Endothelial cell of umbilical vein (primary cell): Measurements from ENCODE around the gene DCDC1. TPM values are rescaled to one million over a fixed set of nuclear protein-coding genes. Genes with fewer than 3 reads are reported as not detected.

Experiments used
- BruUV-seq: library from RNA; stranded (reverse); fragments of 400-500 nt; replicated peaks from 2 replicates; lab custom pipeline; 2021; lab: Mats Ljungman, UMichigan
- CTCF ChIA-PET: fragments of 300-600, 350-600 bp; sonication (Branson Sonifier 250); formaldehyde crosslinking; loops from one replicate; lab custom pipeline; 2021; ENCODE audit warnings: antibody characterized with exemption, inconsistent platforms; lab: Charles Lee
- POLR2A ChIA-PET: fragments of 300-600, 350-600 bp; sonication (Branson Sonifier 250); formaldehyde crosslinking; loops from one replicate; lab custom pipeline; 2021; ENCODE audit warnings: antibody characterized with exemption, inconsistent platforms; lab: Charles Lee
- DNase-seq: peaks from one replicate; pipeline ENCODE4 v3.0.0-alpha.2; 2011; ENCODE audit warnings: low read depth, low spot score
- FAIRE-seq: peaks from 2 replicates; lab custom pipeline; 2011; peaks lifted over from hg19 to GRCh38; lab: Jason Lieb, UNC
- H2AFZ ChIP-seq: 2 replicates; pipeline ENCODE4 v1.6.0; 2012; ENCODE audit warnings: low read depth, low read length, control low read depth, inconsistent platforms
- H3K27ac ChIP-seq: 2 replicates; pipeline ENCODE4 v1.5.1; 2011; ENCODE audit warnings: low read depth, mild to moderate bottlenecking, control low read depth, low read length, moderate library complexity; ENCODE audit not compliant: insufficient read depth
- H3K27me3 ChIP-seq, 2 experiments: 2 replicates each; pipeline versions ENCODE4 v1.6.0 to v1.6.1; 2011; ENCODE audit warnings: low read length in 2 of 2, mixed read lengths in 1 of 2; ENCODE audit not compliant: control insufficient read depth in 2 of 2, insufficient read depth in 2 of 2
- H3K36me3 ChIP-seq, 2 experiments: 2 replicates in 1 of 2; 3 replicates in 1 of 2; pipeline ENCODE4 v1.5.1; 2011; ENCODE audit warnings: low read length in 2 of 2, mild to moderate bottlenecking in 1 of 2, moderate library complexity in 1 of 2; ENCODE audit not compliant: control insufficient read depth in 2 of 2, insufficient read depth in 2 of 2; ENCODE audit errors: extremely low read depth in 1 of 2
- H3K4me1 ChIP-seq: 3 replicates; pipeline ENCODE4 v1.5.1; 2011; ENCODE audit warnings: mild to moderate bottlenecking, low read length; ENCODE audit not compliant: control insufficient read depth, insufficient read depth; ENCODE audit errors: extremely low read depth
- H3K4me2 ChIP-seq: 2 replicates; pipeline ENCODE4 v1.6.1; 2011; ENCODE audit warnings: low read length, control low read depth, mixed read lengths; ENCODE audit not compliant: insufficient read depth
- H3K4me3 ChIP-seq, 3 experiments: fragments of 200-600 bp in 1 of 3; sonication (generic), shearing (Covaris generic) in 1 of 3; replicated peaks in 1 of 3; 2 replicates each; pipeline ENCODE4 v1.5.1; 2011 to 2016; ENCODE audit warnings: control low read depth in 3 of 3, low read length in 3 of 3, mild to moderate bottlenecking in 2 of 3, inconsistent platforms in 1 of 3, low read depth in 1 of 3, moderate library complexity in 1 of 3; ENCODE audit not compliant: insufficient read depth in 1 of 3
- H3K79me2 ChIP-seq: 2 replicates; pipeline ENCODE4 v1.6.0; 2012; ENCODE audit warnings: low read length, inconsistent platforms; ENCODE audit not compliant: control insufficient read depth, insufficient read depth
- H3K9ac ChIP-seq: replicated peaks from 2 replicates; pipeline ENCODE3; 2011; ENCODE audit warnings: low read length, control low read depth; ENCODE audit not compliant: insufficient read depth; ENCODE audit errors: extremely low read depth
- H3K9me1 ChIP-seq: replicated peaks from 3 replicates; pipeline ENCODE4 v1.6.0; 2011; ENCODE audit warnings: mild to moderate bottlenecking, low read length; ENCODE audit not compliant: control insufficient read depth, insufficient read depth; ENCODE audit errors: extremely low read depth
- H3K9me3 ChIP-seq: replicated peaks from 2 replicates; pipeline ENCODE4 v1.5.1; 2012; ENCODE audit warnings: low read length, inconsistent platforms; ENCODE audit not compliant: control insufficient read depth, insufficient read depth
- H4K20me1 ChIP-seq: replicated peaks from 2 replicates; pipeline ENCODE3; 2011; ENCODE audit warnings: mild to moderate bottlenecking, low read length; ENCODE audit not compliant: control insufficient read depth, insufficient read depth; ENCODE audit errors: extremely low read depth
- EZH2 ChIP-seq: IDR thresholded peaks from 2 replicates; pipeline ENCODE4 v1.6.1; 2012; ENCODE audit warnings: borderline replicate concordance, low read depth, mild to moderate bottlenecking, moderate library complexity, low read length, inconsistent platforms; ENCODE audit not compliant: severe bottlenecking
- FOS ChIP-seq: IDR thresholded peaks from 2 replicates; pipeline ENCODE4 v1.6.1; 2011; ENCODE audit warnings: mild to moderate bottlenecking, low read length, moderate library complexity, borderline replicate concordance; ENCODE audit not compliant: insufficient read depth
- GATA2 ChIP-seq: IDR thresholded peaks from 2 replicates; pipeline ENCODE4 v1.7.0; 2011; ENCODE audit warnings: low read depth, mild to moderate bottlenecking, moderate library complexity, mixed read lengths, low read length; ENCODE audit not compliant: insufficient read length, insufficient read depth
- JUN ChIP-seq: IDR thresholded peaks from 2 replicates; pipeline ENCODE4 v1.6.1; 2011; ENCODE audit warnings: borderline replicate concordance, low read depth; ENCODE audit not compliant: insufficient read length, insufficient read depth
- MYC ChIP-seq: IDR thresholded peaks from one replicate; pipeline ENCODE4 v1.6.1; 2011; ENCODE audit warnings: mild to moderate bottlenecking, low read depth, low read length
- POLR2A ChIP-seq: IDR thresholded peaks from 2 replicates; pipeline ENCODE4 v1.6.1; 2012; ENCODE audit warnings: low read depth, mild to moderate bottlenecking, control low read depth, low read length
- POLR2AphosphoS5 ChIP-seq: IDR thresholded peaks from 2 replicates; pipeline ENCODE4 v1.6.1; 2012; ENCODE audit warnings: low read depth, mild to moderate bottlenecking, control low read depth, low read length, moderate library complexity; ENCODE audit not compliant: insufficient read depth
- dilution Hi-C: fragments of 300-500 bp; cut with MboI; formaldehyde crosslinking; loops from one replicate; pipeline ENCODE4 v1.15.0; 2019; ENCODE audit warnings: low sequenced_read_pairs; ENCODE audit not compliant: extremely low pct_ligation_motif_present
- intact Hi-C: fragments of 100-400 bp; cut with micrococcal nuclease; formaldehyde crosslinking; loops from one replicate; pipeline ENCODE4 v1.10.0; 2022
- polyA plus RNA-seq, 4 experiments: library from polyadenylated mRNA; depleted of rRNA in 3 of 4; stranded (reverse) in 3 of 4; unstranded in 1 of 4; fragments of >200 nt; gene quantifications; 2 replicates each; pipeline versions ENCODE4 v1.2.1 to v1.2.3, GENCODE V29; 2011 to 2012; ENCODE audit warnings: missing spikeins in 1 of 4
- total RNA-seq: library from RNA; stranded (reverse); gene quantifications from 2 replicates; pipeline ENCODE4 v1.2.3, GENCODE V29; 2021
- TF ChIP-seq, protein P1 (sequence below): IDR thresholded peaks from 2 replicates; pipeline ENCODE4 v1.6.1; 2011; ENCODE audit not compliant: insufficient read depth, insufficient read length
- TF ChIP-seq, protein P2 (sequence below), 2 donors: IDR thresholded peaks; 1 replicate in 1 of 2; 2 replicates in 1 of 2; pipeline ENCODE4 v1.5.1; 2011; ENCODE audit warnings: low read length in 2 of 2, mild to moderate bottlenecking in 2 of 2, moderate library complexity in 2 of 2, control low read depth in 1 of 2, inconsistent platforms in 1 of 2, low read depth in 1 of 2; ENCODE audit not compliant: insufficient read depth in 1 of 2; ENCODE audit errors: extremely low read depth in 1 of 2

Gene DCDC1
- total and polyA plus RNA-seq, 2 donors (not counting 3 experiments of a cell fraction or from before 2014, with no cell fraction given), result 0.04 TPM; not detected in 1

DNA sequence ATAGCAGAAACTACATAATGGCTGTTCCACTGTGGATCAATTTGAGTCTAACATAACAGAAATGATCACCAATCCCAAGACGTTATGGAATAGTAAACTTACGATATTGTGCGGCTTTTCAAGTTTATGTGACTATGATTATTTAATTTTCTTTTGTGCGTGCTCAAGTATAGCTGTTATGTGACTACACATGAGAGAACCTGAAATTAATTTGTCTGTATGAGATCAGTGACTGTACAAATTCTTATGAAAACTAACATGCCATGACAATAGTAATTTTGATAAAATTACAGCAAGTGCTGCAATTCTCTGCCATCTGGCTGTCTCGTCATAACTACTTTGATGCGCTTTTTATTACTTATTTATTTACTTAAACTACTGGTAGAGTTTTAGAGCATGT is 343.2 kb downstream of the DCDC1 start:
- H3K79me2 ChIP-seq, result no peaks in the 10 kb centered on the region
- CTCF ChIA-PET, result no interaction called here
- no peak overlapping the region for H3K4me3 ChIP-seq
- DNase-seq (no peak), FAIRE-seq (no peak)
- intact Hi-C loops (no loop called here), dilution Hi-C loops (no loop called here)
- no TSS peak for BruUV-seq
- H3K27me3 ChIP-seq, result no peaks in the 10 kb centered on the region
- no peaks in the 10 kb centered on the region for H4K20me1 ChIP-seq
- H3K27ac ChIP-seq, result no peak overlapping the region
- H3K4me1 ChIP-seq, result no peaks in the 10 kb centered on the region
- no peaks in the 10 kb centered on the region for H3K36me3 ChIP-seq
- no peak overlapping the region for H3K9ac ChIP-seq
- no peaks in the 10 kb centered on the region for H3K9me1 ChIP-seq
- POLR2A ChIA-PET, result no interaction called here
- no peak overlapping the region for H3K4me2 ChIP-seq
- TF ChIP-seq MYC (no peak), FOS (no peak), POLR2A (no peak), POLR2AphosphoS5 (no peak), EZH2 (no peak), JUN (no peak), GATA2 (no peak)
- TF ChIP-seq, protein P1, sequence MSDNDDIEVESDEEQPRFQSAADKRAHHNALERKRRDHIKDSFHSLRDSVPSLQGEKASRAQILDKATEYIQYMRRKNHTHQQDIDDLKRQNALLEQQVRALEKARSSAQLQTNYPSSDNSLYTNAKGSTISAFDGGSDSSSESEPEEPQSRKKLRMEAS, result no peak
- TF ChIP-seq, protein P2, sequence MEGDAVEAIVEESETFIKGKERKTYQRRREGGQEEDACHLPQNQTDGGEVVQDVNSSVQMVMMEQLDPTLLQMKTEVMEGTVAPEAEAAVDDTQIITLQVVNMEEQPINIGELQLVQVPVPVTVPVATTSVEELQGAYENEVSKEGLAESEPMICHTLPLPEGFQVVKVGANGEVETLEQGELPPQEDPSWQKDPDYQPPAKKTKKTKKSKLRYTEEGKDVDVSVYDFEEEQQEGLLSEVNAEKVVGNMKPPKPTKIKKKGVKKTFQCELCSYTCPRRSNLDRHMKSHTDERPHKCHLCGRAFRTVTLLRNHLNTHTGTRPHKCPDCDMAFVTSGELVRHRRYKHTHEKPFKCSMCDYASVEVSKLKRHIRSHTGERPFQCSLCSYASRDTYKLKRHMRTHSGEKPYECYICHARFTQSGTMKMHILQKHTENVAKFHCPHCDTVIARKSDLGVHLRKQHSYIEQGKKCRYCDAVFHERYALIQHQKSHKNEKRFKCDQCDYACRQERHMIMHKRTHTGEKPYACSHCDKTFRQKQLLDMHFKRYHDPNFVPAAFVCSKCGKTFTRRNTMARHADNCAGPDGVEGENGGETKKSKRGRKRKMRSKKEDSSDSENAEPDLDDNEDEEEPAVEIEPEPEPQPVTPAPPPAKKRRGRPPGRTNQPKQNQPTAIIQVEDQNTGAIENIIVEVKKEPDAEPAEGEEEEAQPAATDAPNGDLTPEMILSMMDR (IDR thresholded peaks at IDR 0.05; ENCODE audit: extremely low read depth in 1 of 2, insufficient read depth in 1 of 2, low read depth in 1 of 2, low read length in 2 of 2), result no peak
- H3K9me3 ChIP-seq, result no peaks in the 10 kb centered on the region
- no peak overlapping the region for H2AFZ ChIP-seq
